Memory B cell (primary cell): ENCODE measurements around the gene A2M.

Experiments
- ATAC-seq: fragments of 150-1000 bp; cut with Tn5 transposase; 2 replicates; pipeline ENCODE4 v1.10.0; 2021; ENCODE audit warnings: low read depth, mild to moderate bottlenecking, moderate library complexity
- DNase-seq, 2 donors: peaks; one replicate each; pipeline ENCODE4 v3.0.0; 2022; ENCODE audit warnings: low spot score in 2 of 2
- H3K27ac Mint-ChIP-seq: one replicate; pipeline ENCODE4 v1.8.0; 2022; ENCODE audit warnings: mild to moderate bottlenecking, moderate library complexity, mixed read lengths
- H3K27me3 Mint-ChIP-seq: one replicate; pipeline ENCODE4 v1.8.0; 2022; ENCODE audit warnings: mixed read lengths
- H3K36me3 Mint-ChIP-seq: one replicate; pipeline ENCODE4 v1.8.0; 2022; ENCODE audit warnings: mild to moderate bottlenecking, mixed read lengths
- H3K4me1 Mint-ChIP-seq: one replicate; pipeline ENCODE4 v1.8.0; 2022; ENCODE audit warnings: mixed read lengths
- H3K4me3 Mint-ChIP-seq: one replicate; pipeline ENCODE4 v1.8.0; 2022; ENCODE audit warnings: mild to moderate bottlenecking, moderate library complexity, mixed read lengths
- H3K9me3 Mint-ChIP-seq: one replicate; pipeline ENCODE4 v1.8.0; 2022; ENCODE audit warnings: mixed read lengths

Gene A2M

GRCh38 chr12:9098463-9099026 lies 17.2 kb downstream of the A2M start:
- Mint-ChIP-seq H3K27me3 (no peaks in the 10 kb centered on the region), H3K27ac (no peak overlapping the region), H3K9me3 (no peaks in the 10 kb centered on the region), H3K4me3 (no peak overlapping the region), H3K4me1 (no peaks in the 10 kb centered on the region), H3K36me3 (no peaks in the 10 kb centered on the region)
- DNase-seq (no peak), ATAC-seq (no peak)

GRCh38 chr12:9098115-9098452 lies 17.6 kb downstream of the A2M start:
- no peak overlapping the region for H3K27ac Mint-ChIP-seq
- DNase-seq, result no peak
- H3K9me3 Mint-ChIP-seq, result no peaks in the 10 kb centered on the region
- no peaks in the 10 kb centered on the region for H3K4me1 Mint-ChIP-seq
- H3K4me3 Mint-ChIP-seq, result no peak overlapping the region
- no peak for ATAC-seq
- H3K36me3 Mint-ChIP-seq, result no peaks in the 10 kb centered on the region
- H3K27me3 Mint-ChIP-seq, result no peaks in the 10 kb centered on the region

GRCh38 chr12:9096563-9097176 lies 19.0 kb downstream of the A2M start:
- DNase-seq (no peak), ATAC-seq (no peak)
- no peaks in the 10 kb centered on the region for H3K27me3 Mint-ChIP-seq
- no peaks in the 10 kb centered on the region for H3K36me3 Mint-ChIP-seq
- no peaks in the 10 kb centered on the region for H3K9me3 Mint-ChIP-seq
- no peak overlapping the region for H3K4me3 Mint-ChIP-seq
- no peaks in the 10 kb centered on the region for H3K4me1 Mint-ChIP-seq
- no peak overlapping the region for H3K27ac Mint-ChIP-seq

GRCh38 chr12:9095322-9095721 lies 20.4 kb downstream of the A2M start:
- H3K36me3 Mint-ChIP-seq, result no peaks in the 10 kb centered on the region
- no peaks in the 10 kb centered on the region for H3K9me3 Mint-ChIP-seq
- DNase-seq (no peak), ATAC-seq (no peak)
- H3K4me1 Mint-ChIP-seq, result no peaks in the 10 kb centered on the region
- no peak overlapping the region for H3K4me3 Mint-ChIP-seq
- H3K27me3 Mint-ChIP-seq, result no peaks in the 10 kb centered on the region
- no peak overlapping the region for H3K27ac Mint-ChIP-seq

GRCh38 chr12:9094512-9095206 lies 21.1 kb downstream of the A2M start:
- no peak overlapping the region for H3K27ac Mint-ChIP-seq
- DNase-seq (no peak), ATAC-seq (no peak)
- no peaks in the 10 kb centered on the region for H3K36me3 Mint-ChIP-seq
- H3K4me3 Mint-ChIP-seq, result no peak overlapping the region
- no peaks in the 10 kb centered on the region for H3K9me3 Mint-ChIP-seq
- no peaks in the 10 kb centered on the region for H3K4me1 Mint-ChIP-seq
- H3K27me3 Mint-ChIP-seq, result no peaks in the 10 kb centered on the region

- Mint-ChIP-seq H3K27me3 (no peaks in the 10 kb centered on the region), H3K9me3 (no peaks in the 10 kb centered on the region), H3K4me3 (no peak overlapping the region), H3K27ac (no peak overlapping the region), H3K36me3 (no peaks in the 10 kb centered on the region), H3K4me1 (no peaks in the 10 kb centered on the region)
- ATAC-seq, result no peak
- DNase-seq, result no peak
Measured at GRCh38 chr12:9091891-9092598, 23.7 kb downstream of the A2M start.

GRCh38 chr12:9090220-9090619 lies 25.5 kb downstream of the A2M start:
- no peak overlapping the region for H3K27ac Mint-ChIP-seq
- no peaks in the 10 kb centered on the region for H3K4me1 Mint-ChIP-seq
- ATAC-seq (no peak), DNase-seq (no peak)
- no peaks in the 10 kb centered on the region for H3K27me3 Mint-ChIP-seq
- no peaks in the 10 kb centered on the region for H3K36me3 Mint-ChIP-seq
- peaks cover 6% of the 10 kb centered on the region for H3K9me3 Mint-ChIP-seq
- no peak overlapping the region for H3K4me3 Mint-ChIP-seq

- Mint-ChIP-seq H3K4me3 (no peak overlapping the region), H3K27me3 (peaks cover 2% of the 10 kb centered on the region), H3K27ac (no peak overlapping the region), H3K4me1 (no peaks in the 10 kb centered on the region), H3K9me3 (peaks cover 17% of the 10 kb centered on the region), H3K36me3 (peaks cover 4% of the 10 kb centered on the region)
- DNase-seq (no peak), ATAC-seq (no peak)
Measured at GRCh38 chr12:9087087-9087835, 28.5 kb downstream of the A2M start.

- Mint-ChIP-seq H3K27me3 (peaks cover 4% of the 10 kb centered on the region), H3K4me3 (no peak overlapping the region), H3K27ac (no peak overlapping the region), H3K36me3 (peaks cover 6% of the 10 kb centered on the region), H3K9me3 (peaks cover 20% of the 10 kb centered on the region), H3K4me1 (no peaks in the 10 kb centered on the region)
- ATAC-seq (no peak), DNase-seq (no peak)
Measured at GRCh38 chr12:9086087-9086486, 29.6 kb downstream of the A2M start.

GRCh38 chr12:9084417-9084816 lies 31.3 kb downstream of the A2M start:
- no peaks in the 10 kb centered on the region for H3K4me1 Mint-ChIP-seq

GRCh38 chr12:9083793-9084192 lies 31.9 kb downstream of the A2M start:
- H3K27me3 Mint-ChIP-seq, result peaks cover 8% of the 10 kb centered on the region
- H3K36me3 Mint-ChIP-seq, result peaks cover 6% of the 10 kb centered on the region
- no peak for ATAC-seq
- DNase-seq, result no peak
- no peak overlapping the region for H3K4me3 Mint-ChIP-seq
- H3K27ac Mint-ChIP-seq, result no peak overlapping the region
- H3K4me1 Mint-ChIP-seq, result no peaks in the 10 kb centered on the region
- H3K9me3 Mint-ChIP-seq, result peaks cover 20% of the 10 kb centered on the region

More at GRCh38 chr12:9084417-9084816, 31.3 kb downstream of the A2M start:
- H3K36me3 Mint-ChIP-seq, result peaks cover 6% of the 10 kb centered on the region
- H3K4me3 Mint-ChIP-seq, result no peak overlapping the region
- H3K9me3 Mint-ChIP-seq, result peaks cover 20% of the 10 kb centered on the region
- no peak for DNase-seq
- ATAC-seq, result no peak
- H3K27me3 Mint-ChIP-seq, result peaks cover 8% of the 10 kb centered on the region
- no peak overlapping the region for H3K27ac Mint-ChIP-seq

- Mint-ChIP-seq H3K36me3 (peaks cover 6% of the 10 kb centered on the region), H3K27ac (no peak overlapping the region), H3K27me3 (peaks cover 13% of the 10 kb centered on the region), H3K9me3 (peaks cover 20% of the 10 kb centered on the region), H3K4me3 (no peak overlapping the region), H3K4me1 (no peaks in the 10 kb centered on the region)
- ATAC-seq (no peak), DNase-seq (no peak)
Measured at GRCh38 chr12:9081667-9082427, 33.9 kb downstream of the A2M start.

- H3K9me3 Mint-ChIP-seq, result peaks cover 14% of the 10 kb centered on the region
- peaks cover 15% of the 10 kb centered on the region for H3K27me3 Mint-ChIP-seq
- H3K36me3 Mint-ChIP-seq, result peaks cover 6% of the 10 kb centered on the region
- DNase-seq (no peak), ATAC-seq (no peak)
- H3K27ac Mint-ChIP-seq, result no peak overlapping the region
- H3K4me1 Mint-ChIP-seq, result no peaks in the 10 kb centered on the region
- H3K4me3 Mint-ChIP-seq, result no peak overlapping the region
Measured at GRCh38 chr12:9079883-9080675, 35.6 kb downstream of the A2M start.
